Tongue (tissue), 3 donors: Measurements from ENCODE around the gene PLA2G4F. TPM values are rescaled to one million over a fixed set of nuclear protein-coding genes. Genes with fewer than 3 reads are reported as not detected.
A peak's percentile ranks its signal among the peaks of the same experiment; 100 is the strongest.
"Not testable (repeated sequence)": the region's sequence is repeated elsewhere in the genome, so short reads cannot be mapped to it uniquely, and the experiment has no call there.

Experiments
- DNase-seq: peaks from one replicate; pipeline ENCODE4 v3.0.0-alpha.2; 2015
- small RNA-seq: library from RNA; depleted of rRNA; stranded (forward); fragments of <200 nt; gene quantifications from one replicate; pipeline ENCODE3, GENCODE V24; 2014; ENCODE audit warnings: low replicate concordance
- total RNA-seq: library from RNA; depleted of rRNA; stranded (reverse); fragments of >200 nt; gene quantifications from one replicate; pipeline ENCODE4 v1.2.3, GENCODE V29; 2014

The PLA2G4F gene
- total RNA-seq, 1 donor from 2014 or later: 1.5 TPM

- DNase-seq: no peak
Measured at GRCh38 chr15:42097018-42097417, 59.4 kb downstream of the PLA2G4F start.

- DNase-seq: no peak
Measured at GRCh38 chr15:42094512-42094963, 61.9 kb downstream of the PLA2G4F start, which contains the start of gene PLA2G4D. PLA2G4D (minus strand) TSS chr15:42094562; CDS start chr15:42094459, 103 bp downstream.

- DNase-seq: no peak
Measured at GRCh38 chr15:42093966-42094365, 62.5 kb downstream of the PLA2G4F start.

GRCh38 chr15:42092398-42093318 lies 63.8 kb downstream of the PLA2G4F start:
- no peak for DNase-seq

GRCh38 chr15:42091753-42092397 lies 64.6 kb downstream of the PLA2G4F start:
- DNase-seq: not testable (repeated sequence)

- DNase-seq: no peak
Measured at GRCh38 chr15:42090781-42091180, 65.7 kb downstream of the PLA2G4F start.

- DNase-seq: no peak
Measured at GRCh38 chr15:42090370-42090769, 66.1 kb downstream of the PLA2G4F start.

GRCh38 chr15:42089942-42090341 lies 66.5 kb downstream of the PLA2G4F start:
- DNase-seq: no peak

Small RNA genes within 50 kb of the gene (small RNA-seq; reads per million reads assigned to genes)
- 0.89 reads per million, percentile 84 among the genes with 10 or more reads in this experiment for gene MIR627

Other genes with a start within 250 kb of the PLA2G4F start
- gene EHD4, start 184.1 kb downstream of the PLA2G4F start, total RNA-seq: 39.1 TPM
- gene PLA2G4E, start 135.6 kb downstream of the PLA2G4F start, total RNA-seq: 1.9 TPM
- gene PLA2G4D, start 62.1 kb downstream of the PLA2G4F start, total RNA-seq: not detected
- gene VPS39, start 51.7 kb upstream of the PLA2G4F start, total RNA-seq: 36.1 TPM
- 23.8 TPM for gene GANC, start 116.6 kb upstream of the PLA2G4F start, total RNA-seq
- gene TMEM87A, start 116.8 kb upstream of the PLA2G4F start, total RNA-seq: 79.1 TPM
- 336 TPM for gene CAPN3, start 202.9 kb upstream of the PLA2G4F start, total RNA-seq